WTC11 (cell line): Measurements from ENCODE around the gene ABI2. TPM values are rescaled to one million over a fixed set of nuclear protein-coding genes. Genes with fewer than 3 reads are reported as not detected.

Experiments used
- ATAC-seq: fragments of 200-7000 bp; cut with Tn5 transposase; 2 replicates; pipeline ENCODE4 v1.10.0; 2021; ENCODE audit warnings: mild to moderate bottlenecking, moderate library complexity
- CTCF ChIA-PET: fragments of 300-600 bp; sonication (Branson Sonifier 250); formaldehyde crosslinking; loops from one replicate; lab custom pipeline; 2021; ENCODE audit warnings: antibody characterized with exemption; lab: Charles Lee
- POLR2A ChIA-PET: fragments of 350-600 bp; sonication (Branson Sonifier 250); formaldehyde crosslinking; loops from one replicate; lab custom pipeline; 2021; ENCODE audit warnings: antibody characterized with exemption; lab: Charles Lee
- DNase-seq: peaks from one replicate; pipeline ENCODE4 v3.0.0; 2021; ENCODE audit warnings: low spot score
- H3K27ac Mint-ChIP-seq: 2 replicates; pipeline ENCODE4 v1.8.0; 2021; ENCODE audit warnings: mixed read lengths
- H3K27me3 Mint-ChIP-seq: 2 replicates; pipeline ENCODE4 v1.8.0; 2021; ENCODE audit warnings: low read depth, mild to moderate bottlenecking, moderate library complexity, mixed read lengths
- H3K36me3 Mint-ChIP-seq: 2 replicates; pipeline ENCODE4 v1.8.0; 2021; ENCODE audit warnings: mixed read lengths
- H3K4me1 Mint-ChIP-seq: 2 replicates; pipeline ENCODE4 v1.8.0; 2022; ENCODE audit warnings: mixed read lengths
- H3K4me3 Mint-ChIP-seq: 2 replicates; pipeline ENCODE4 v1.8.0; 2021; ENCODE audit warnings: mild to moderate bottlenecking, moderate library complexity, mixed read lengths
- H3K9me3 Mint-ChIP-seq: 2 replicates; pipeline ENCODE4 v1.8.0; 2021; ENCODE audit warnings: mixed read lengths
- AR ChIP-seq: fragments of 250-450 bp; sonication (Bioruptor Pico); IDR thresholded peaks from 2 replicates; pipeline ENCODE4 v1.9.0; 2021; ENCODE audit warnings: mild to moderate bottlenecking
- CREB1 ChIP-seq: sonication (generic); formaldehyde crosslinking; IDR thresholded peaks from 2 replicates; pipeline ENCODE4 v1.8.0; 2023; ENCODE audit warnings: mild to moderate bottlenecking, missing genetic modification reagents
- E2F4 ChIP-seq: sonication (generic); formaldehyde crosslinking; IDR thresholded peaks from 2 replicates; pipeline ENCODE4 v1.8.1; 2022; ENCODE audit warnings: low read depth, mild to moderate bottlenecking, moderate library complexity, missing genetic modification reagents, borderline replicate concordance
- EMX1 ChIP-seq: fragments of 250-450 bp; sonication (Bioruptor Pico); IDR thresholded peaks from 2 replicates; pipeline ENCODE4 v1.8.0; 2021; ENCODE audit warnings: mild to moderate bottlenecking
- FOXJ3 ChIP-seq: sonication (generic); formaldehyde crosslinking; IDR thresholded peaks from 2 replicates; pipeline ENCODE4 v1.9.0; 2021; ENCODE audit warnings: missing genetic modification reagents, mild to moderate bottlenecking, borderline replicate concordance
- FOXP1 ChIP-seq: sonication (generic); formaldehyde crosslinking; IDR thresholded peaks from 2 replicates; pipeline ENCODE4 v1.8.0; 2022; ENCODE audit warnings: missing genetic modification reagents, mild to moderate bottlenecking, moderate library complexity, borderline replicate concordance
- HMGXB4 ChIP-seq: sonication (generic); formaldehyde crosslinking; IDR thresholded peaks from 2 replicates; pipeline ENCODE4 v1.8.1; 2023; ENCODE audit warnings: mild to moderate bottlenecking, moderate library complexity, missing genetic modification reagents
- IRF1 ChIP-seq: sonication (generic); formaldehyde crosslinking; IDR thresholded peaks from 2 replicates; pipeline ENCODE4 v1.8.0; 2023; ENCODE audit warnings: missing genetic modification reagents
- JUN ChIP-seq: sonication (generic); formaldehyde crosslinking; IDR thresholded peaks from 2 replicates; pipeline ENCODE4 v1.8.0; 2023; ENCODE audit warnings: mild to moderate bottlenecking, missing genetic modification reagents
- KAT7 ChIP-seq: sonication (generic); formaldehyde crosslinking; IDR thresholded peaks from 2 replicates; pipeline ENCODE4 v1.8.1; 2023; ENCODE audit warnings: missing genetic modification reagents, mild to moderate bottlenecking, borderline replicate concordance
- MXD4 ChIP-seq: fragments of 250-450 bp; sonication (Bioruptor Pico); IDR thresholded peaks from 2 replicates; pipeline ENCODE4 v1.8.0; 2021; ENCODE audit warnings: mild to moderate bottlenecking, moderate library complexity, borderline replicate concordance
- NR2C2 ChIP-seq: sonication (generic); formaldehyde crosslinking; IDR thresholded peaks from 2 replicates; pipeline ENCODE4 v1.8.0; 2022; ENCODE audit warnings: mild to moderate bottlenecking, missing genetic modification reagents
- RORB ChIP-seq: fragments of 250-450 bp; sonication (Bioruptor Pico); IDR thresholded peaks from 2 replicates; pipeline ENCODE4 v1.9.0; 2021; ENCODE audit warnings: mild to moderate bottlenecking
- TCF7 ChIP-seq: sonication (generic); formaldehyde crosslinking; IDR thresholded peaks from 2 replicates; pipeline ENCODE4 v1.8.0; 2022; ENCODE audit warnings: mild to moderate bottlenecking, low read depth, missing genetic modification reagents, moderate library complexity
- USF2 ChIP-seq: sonication (generic); formaldehyde crosslinking; IDR thresholded peaks from 2 replicates; pipeline ENCODE4 v1.8.1; 2023; ENCODE audit warnings: mild to moderate bottlenecking, missing genetic modification reagents, moderate library complexity
- ZBTB21 ChIP-seq: sonication (generic); formaldehyde crosslinking; IDR thresholded peaks from 2 replicates; pipeline ENCODE4 v1.8.1; 2023; ENCODE audit warnings: mild to moderate bottlenecking, missing genetic modification reagents, borderline replicate concordance
- ZNF232 ChIP-seq: sonication (generic); formaldehyde crosslinking; IDR thresholded peaks from 2 replicates; pipeline ENCODE4 v1.8.0; 2022; ENCODE audit warnings: mild to moderate bottlenecking, missing genetic modification reagents
- ZNF263 ChIP-seq: sonication (generic); formaldehyde crosslinking; IDR thresholded peaks from 2 replicates; pipeline ENCODE4 v1.8.1; 2022; ENCODE audit warnings: low read depth, mild to moderate bottlenecking, moderate library complexity, missing genetic modification reagents
- ZNF416 ChIP-seq: fragments of 250-450 bp; sonication (Bioruptor Pico); IDR thresholded peaks from 2 replicates; pipeline ENCODE4 v1.9.0; 2021; ENCODE audit warnings: mild to moderate bottlenecking, inconsistent platforms
- ZNF423 ChIP-seq: fragments of 250-450 bp; sonication (Bioruptor Pico); IDR thresholded peaks from 2 replicates; pipeline ENCODE4 v2.1.2; 2022; ENCODE audit warnings: mild to moderate bottlenecking, moderate library complexity
- ZNF671 ChIP-seq: fragments of 250-450 bp; sonication (Bioruptor Pico); IDR thresholded peaks from 2 replicates; pipeline ENCODE4 v1.8.0; 2021; ENCODE audit warnings: mild to moderate bottlenecking
- total RNA-seq: library from RNA; stranded (reverse); gene quantifications from 3 replicates; pipeline ENCODE4 v1.2.3, GENCODE V29; 2021

ABI2 gene
- total RNA-seq, 1 experiment from 2014 or later = 121 TPM

GRCh38 chr2:203476881-203477280, 148.7 kb downstream of the ABI2 start:
- no peaks in the 10 kb centered on the region for H3K9me3 Mint-ChIP-seq
- TF ChIP-seq ZNF423 = no peak
- no peak for TF ChIP-seq ZNF671 (CRISPR knock-in tag)
- TF ChIP-seq EMX1 (CRISPR knock-in tag) = no peak
- TF ChIP-seq TCF7 = no peak
- TF ChIP-seq MXD4 (CRISPR knock-in tag) = no peak
- no peak for TF ChIP-seq RORB (CRISPR knock-in tag)
- no peak for TF ChIP-seq CREB1 (CRISPR knock-in tag)
- TF ChIP-seq ZNF232 (CRISPR knock-in tag) = no peak
- TF ChIP-seq NR2C2 (CRISPR knock-in tag) = no peak
- TF ChIP-seq HMGXB4 (CRISPR knock-in tag) = no peak
- no peak for TF ChIP-seq JUN (CRISPR knock-in tag)
- TF ChIP-seq, all 79 proteins: peak for 0
- DNase-seq (no peak), ATAC-seq (no peak)
- CTCF ChIA-PET = no interaction called here
- Mint-ChIP-seq H3K4me1 (no peaks in the 10 kb centered on the region), H3K4me3 (no peak overlapping the region), H3K36me3 (no peaks in the 10 kb centered on the region), H3K27ac (no peak overlapping the region), H3K27me3 (no peaks in the 10 kb centered on the region)
- POLR2A ChIA-PET = no interaction called here

- ATAC-seq = no peak
- POLR2A ChIA-PET = no interaction called here
- no peak overlapping the region for H3K4me3 Mint-ChIP-seq
- no peak for TF ChIP-seq ZBTB21 (CRISPR knock-in tag)
- TF ChIP-seq FOXP1 (CRISPR knock-in tag) = no peak
- no peak for TF ChIP-seq FOXJ3
- TF ChIP-seq ZNF416 (CRISPR knock-in tag) = no peak
- no peak for TF ChIP-seq ZNF263 (CRISPR knock-in tag)
- TF ChIP-seq KAT7 (CRISPR knock-in tag) = no peak
- no peak for TF ChIP-seq IRF1 (CRISPR knock-in tag)
- TF ChIP-seq USF2 = no peak
- no peak for TF ChIP-seq AR
- no peak for TF ChIP-seq E2F4 (CRISPR knock-in tag)
- TF ChIP-seq, all 79 proteins: peak for 0
- Mint-ChIP-seq H3K9me3 (no peaks in the 10 kb centered on the region), H3K36me3 (no peaks in the 10 kb centered on the region), H3K27me3 (no peaks in the 10 kb centered on the region), H3K4me1 (peaks cover 13% of the 10 kb centered on the region), H3K27ac (no peak overlapping the region)
- no peak for DNase-seq
- CTCF ChIA-PET = interaction anchor here (1.1 to 2.2 kb wide), 2 partner anchors 334 to 335 kb away, joined by 3 to 7 read pairs; no protein-coding TSS in a partner anchor
Observed at GRCh38 chr2:203480623-203481022, 152.4 kb downstream of the ABI2 start.
